Mononuclear cell (primary cell): ENCODE measurements around the gene S100A10. TPM values are rescaled to one million over a fixed set of nuclear protein-coding genes. Genes with fewer than 3 reads are reported as not detected.

ENCODE experiments used
- H3K27me3 ChIP-seq: 2 replicates; pipeline ENCODE4 v1.6.0; 2011; ENCODE audit warnings: low read length, control low read depth; ENCODE audit not compliant: insufficient read depth
- H3K4me1 ChIP-seq: 2 replicates; pipeline ENCODE4 v1.5.1; 2011; ENCODE audit warnings: mild to moderate bottlenecking, low read length, control low read depth; ENCODE audit not compliant: insufficient read depth
- H3K4me3 ChIP-seq: 2 replicates; pipeline ENCODE4 v1.5.1; 2011; ENCODE audit warnings: mild to moderate bottlenecking, low read length, moderate library complexity
- H3K9me3 ChIP-seq: 2 replicates; pipeline ENCODE4 v1.5.1; 2011; ENCODE audit warnings: low read depth, mild to moderate bottlenecking, control low read depth, low read length
- total RNA-seq: library from RNA; depleted of rRNA; stranded (reverse); fragments of >200 nt; gene quantifications from one replicate; pipeline ENCODE4 v1.2.3, GENCODE V29; 2012

Gene S100A10
- total RNA-seq = 113 TPM

GRCh38 chr1:151993734-151994496, at the start of gene S100A10:
S100A10 (minus strand) TSS chr1:151993859; CDS start chr1:151986230, 7,629 bp downstream.
- no peaks in the 10 kb centered on the region for H3K9me3 ChIP-seq
- peak within 1 kb of the TSS; percentile 82 for H3K4me3 ChIP-seq
- no peaks in the 10 kb centered on the region for H3K27me3 ChIP-seq
- H3K4me1 ChIP-seq = peaks cover 55% of the 10 kb centered on the region

- Histone ChIP-seq H3K4me3 (no peak overlapping the region), H3K27me3 (no peaks in the 10 kb centered on the region), H3K9me3 (no peaks in the 10 kb centered on the region), H3K4me1 (peaks cover 58% of the 10 kb centered on the region)
Observed at GRCh38 chr1:152042030-152042429, 48.4 kb upstream of the S100A10 start.

- Histone ChIP-seq H3K9me3 (no peaks in the 10 kb centered on the region), H3K27me3 (no peaks in the 10 kb centered on the region), H3K4me1 (peaks cover 55% of the 10 kb centered on the region), H3K4me3 (no peak overlapping the region)
Observed at GRCh38 chr1:152039886-152040285, 46.2 kb upstream of the S100A10 start.

- H3K27me3 ChIP-seq = no peaks in the 10 kb centered on the region
- H3K4me1 ChIP-seq = peaks cover 60% of the 10 kb centered on the region
- no peaks in the 10 kb centered on the region for H3K9me3 ChIP-seq
- H3K4me3 ChIP-seq = no peak overlapping the region
Observed at GRCh38 chr1:152039461-152039860, 45.8 kb upstream of the S100A10 start.

- Histone ChIP-seq H3K27me3 (no peaks in the 10 kb centered on the region), H3K4me3 (no peak overlapping the region), H3K9me3 (no peaks in the 10 kb centered on the region), H3K4me1 (peaks cover 65% of the 10 kb centered on the region)
Observed at GRCh38 chr1:152038871-152039270, 45.2 kb upstream of the S100A10 start.

- no peaks in the 10 kb centered on the region for H3K27me3 ChIP-seq
- H3K9me3 ChIP-seq = no peaks in the 10 kb centered on the region
- H3K4me1 ChIP-seq = peaks cover 87% of the 10 kb centered on the region
- H3K4me3 ChIP-seq = peak within 1 kb of the TSS; percentile 80
Observed at GRCh38 chr1:152036267-152037216, 42.9 kb upstream of the S100A10 start, which contains the start of gene S100A11. S100A11 (minus strand) TSS chr1:152037004; CDS start chr1:152036915, 89 bp downstream.

- Histone ChIP-seq H3K4me1 (peaks cover 88% of the 10 kb centered on the region), H3K27me3 (no peaks in the 10 kb centered on the region), H3K9me3 (no peaks in the 10 kb centered on the region), H3K4me3 (peak overlapping the region; percentile 80)
Observed at GRCh38 chr1:152035539-152036266, 42.0 kb upstream of the S100A10 start.

GRCh38 chr1:152034654-152035538, 41.2 kb upstream of the S100A10 start:
- peak overlapping the region; percentile 80 for H3K4me3 ChIP-seq
- H3K27me3 ChIP-seq = no peaks in the 10 kb centered on the region
- H3K9me3 ChIP-seq = no peaks in the 10 kb centered on the region
- H3K4me1 ChIP-seq = peaks cover 88% of the 10 kb centered on the region

- H3K27me3 ChIP-seq = no peaks in the 10 kb centered on the region
- peaks cover 87% of the 10 kb centered on the region for H3K4me1 ChIP-seq
- H3K4me3 ChIP-seq = peak overlapping the region; percentile 80
- H3K9me3 ChIP-seq = no peaks in the 10 kb centered on the region
Observed at GRCh38 chr1:152034324-152034653, 40.6 kb upstream of the S100A10 start.

GRCh38 chr1:152029929-152030211, 36.2 kb upstream of the S100A10 start:
- Histone ChIP-seq H3K4me3 (no peak overlapping the region), H3K9me3 (no peaks in the 10 kb centered on the region), H3K27me3 (no peaks in the 10 kb centered on the region), H3K4me1 (peaks cover 56% of the 10 kb centered on the region)

- Histone ChIP-seq H3K4me3 (no peak overlapping the region), H3K27me3 (no peaks in the 10 kb centered on the region), H3K4me1 (peaks cover 50% of the 10 kb centered on the region), H3K9me3 (no peaks in the 10 kb centered on the region)
Observed at GRCh38 chr1:152029144-152029928, 35.7 kb upstream of the S100A10 start.

- H3K4me3 ChIP-seq = no peak overlapping the region
- H3K4me1 ChIP-seq = peaks cover 27% of the 10 kb centered on the region
- no peaks in the 10 kb centered on the region for H3K27me3 ChIP-seq
- H3K9me3 ChIP-seq = no peaks in the 10 kb centered on the region
Observed at GRCh38 chr1:152026895-152027294, 33.2 kb upstream of the S100A10 start.

GRCh38 chr1:152024223-152024622, 30.6 kb upstream of the S100A10 start:
- Histone ChIP-seq H3K4me1 (peaks cover 2% of the 10 kb centered on the region), H3K4me3 (no peak overlapping the region), H3K9me3 (no peaks in the 10 kb centered on the region), H3K27me3 (no peaks in the 10 kb centered on the region)

GRCh38 chr1:152023221-152023620, 29.6 kb upstream of the S100A10 start:
- no peak overlapping the region for H3K4me3 ChIP-seq
- H3K4me1 ChIP-seq = no peaks in the 10 kb centered on the region
- H3K27me3 ChIP-seq = no peaks in the 10 kb centered on the region
- no peaks in the 10 kb centered on the region for H3K9me3 ChIP-seq
